Subcutaneous adipose tissue (tissue), 4 donors: ENCODE results near the gene RPUSD2. TPM values are rescaled to one million over a fixed set of nuclear protein-coding genes. Genes with fewer than 3 reads are reported as not detected.

Experiments
- CTCF ChIP-seq: fragments of 450-650 bp; IDR thresholded peaks from one replicate; pipeline ENCODE4 v1.5.1; 2016; ENCODE audit warnings: low read depth, mild to moderate bottlenecking, control low read depth, antibody characterized with exemption, moderate library complexity
- total RNA-seq, 4 donors: library from RNA; depleted of rRNA; stranded (reverse); fragments of >200 nt; gene quantifications; one replicate each; pipeline ENCODE4 v1.1.0, GENCODE V29; 2016

The RPUSD2 gene
- total RNA-seq, 4 donors from 2014 or later: 3.3 to 9.4 (median 5.3) TPM

- TF ChIP-seq CTCF: no peak
Measured at GRCh38 chr15:40598126-40598525, 29.0 kb downstream of the RPUSD2 start.

GRCh38 chr15:40598672-40599071, 29.6 kb downstream of the RPUSD2 start:
- no peak for TF ChIP-seq CTCF

GRCh38 chr15:40600956-40601355, 31.9 kb downstream of the RPUSD2 start:
- TF ChIP-seq CTCF: no peak

- no peak for TF ChIP-seq CTCF
Measured at GRCh38 chr15:40603935-40604334, 34.8 kb downstream of the RPUSD2 start.

DNA sequence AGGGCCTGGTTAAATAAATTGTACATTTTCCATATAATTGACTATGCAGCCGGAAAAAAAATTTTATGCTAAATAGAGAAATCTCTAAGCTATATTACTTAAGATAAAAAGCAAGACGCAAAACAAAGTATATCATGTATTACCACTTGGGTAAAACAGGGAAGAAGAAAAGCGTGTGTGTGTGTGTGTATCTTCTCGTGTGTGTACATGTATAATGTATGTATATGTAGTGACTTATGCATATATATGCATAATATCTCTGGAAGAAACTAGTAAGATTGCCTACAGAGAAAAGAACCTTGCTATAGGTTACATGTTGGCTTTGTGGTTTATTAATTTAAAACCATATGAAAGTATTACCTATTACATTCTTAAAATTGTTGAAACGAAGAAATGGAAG, 44.0 kb downstream of the RPUSD2 start:
- TF ChIP-seq CTCF: no peak

DNA sequence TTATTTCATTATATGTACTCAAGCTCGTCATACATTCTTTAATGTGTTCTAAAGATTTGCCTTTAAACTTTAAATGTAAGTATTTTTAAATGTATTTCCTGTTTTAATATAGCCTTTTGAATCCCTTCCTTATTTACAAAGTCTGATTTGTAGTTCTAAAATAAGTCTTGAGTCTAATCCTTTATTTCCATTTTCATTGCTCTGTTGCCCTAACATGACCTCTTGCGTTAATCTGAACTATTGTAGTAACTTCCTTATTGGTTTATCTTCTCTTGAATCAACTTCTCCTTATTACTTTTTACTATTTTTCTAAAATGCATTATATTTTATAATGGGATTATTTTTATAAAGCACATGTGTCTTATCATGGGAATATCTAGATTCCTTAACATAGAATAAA, 48.9 kb downstream of the RPUSD2 start:
- no peak for TF ChIP-seq CTCF

DNA sequence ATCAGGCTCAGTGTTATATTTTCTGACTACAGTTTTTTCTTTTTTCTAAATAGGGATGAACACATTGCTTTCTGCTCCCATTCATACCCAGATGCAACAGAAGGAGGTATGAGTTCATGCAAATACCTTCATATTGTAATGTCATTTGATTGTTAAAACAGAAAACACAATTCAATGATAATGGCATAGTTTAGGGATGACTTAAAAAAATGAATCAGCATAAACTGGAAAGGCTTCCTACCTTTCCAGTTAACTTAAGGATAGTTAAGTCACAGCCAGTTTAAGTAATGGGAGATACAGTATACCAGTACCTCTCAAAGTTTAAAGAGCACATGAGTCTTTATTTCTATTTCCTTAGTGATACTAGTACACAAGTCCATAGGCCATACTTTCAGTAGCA, 49.8 kb downstream of the RPUSD2 start:
- no peak for TF ChIP-seq CTCF
